HEK293T (cell line): Measurements from ENCODE around the gene SOX6.
A peak's percentile ranks its signal among the peaks of the same experiment; 100 is the strongest.

ENCODE experiments used
- CTCF ChIA-PET: fragments of 350-600 bp; formaldehyde crosslinking; extraction: SDS; loops from one replicate; lab custom pipeline; 2021; ENCODE audit warnings: antibody characterized with exemption, inconsistent platforms; lab: Yijun Ruan, JAX
- POLR2A ChIA-PET: fragments of 350-600 bp; formaldehyde crosslinking; extraction: SDS; loops from one replicate; lab custom pipeline; 2020; ENCODE audit warnings: antibody characterized with exemption, inconsistent platforms; lab: Yijun Ruan, JAX
- DNase-seq: peaks from one replicate; pipeline ENCODE4 v3.0.0; 2012; ENCODE audit warnings: mixed read lengths; ENCODE audit errors: extremely low spot score
- ARNT ChIP-seq: fragments of 450-650 bp; IDR thresholded peaks from 2 replicates; pipeline ENCODE4 v1.6.1; 2017; ENCODE audit warnings: mild to moderate bottlenecking
- BHLHE40 ChIP-seq: fragments of 450-650 bp; IDR thresholded peaks from 2 replicates; pipeline ENCODE4 v1.6.1; 2016; ENCODE audit warnings: mild to moderate bottlenecking, moderate library complexity, borderline replicate concordance
- CTBP1 ChIP-seq: fragments of 450-650 bp; IDR thresholded peaks from 2 replicates; pipeline ENCODE4 v1.6.1; 2016; ENCODE audit warnings: borderline replicate concordance
- ELF4 ChIP-seq: fragments of 450-650 bp; IDR thresholded peaks from 2 replicates; pipeline ENCODE4 v1.6.1; 2017; ENCODE audit warnings: antibody characterized with exemption
- FOXA1 ChIP-seq: fragments of 450-650 bp; IDR thresholded peaks from 2 replicates; pipeline ENCODE4 v1.6.1; 2016; ENCODE audit warnings: mild to moderate bottlenecking
- FOXK2 ChIP-seq: fragments of 450-650 bp; IDR thresholded peaks from 2 replicates; pipeline ENCODE4 v1.6.1; 2016; ENCODE audit warnings: mild to moderate bottlenecking
- FOXM1 ChIP-seq: fragments of 450-650 bp; IDR thresholded peaks from 2 replicates; pipeline ENCODE4 v1.6.1; 2017; ENCODE audit warnings: mild to moderate bottlenecking, borderline replicate concordance
- HDGF ChIP-seq: fragments of 450-650 bp; IDR thresholded peaks from 2 replicates; pipeline ENCODE4 v1.6.1; 2017; ENCODE audit warnings: antibody characterized with exemption, borderline replicate concordance
- L3MBTL2 ChIP-seq: fragments of 450-650 bp; conservative IDR thresholded peaks from 2 replicates; pipeline ENCODE4 v1.6.1; 2016; ENCODE audit warnings: mild to moderate bottlenecking
- LEF1 ChIP-seq: fragments of 450-650 bp; IDR thresholded peaks from 2 replicates; pipeline ENCODE4 v1.6.1; 2017; ENCODE audit warnings: mild to moderate bottlenecking, borderline replicate concordance
- NFRKB ChIP-seq: fragments of 450-650 bp; IDR thresholded peaks from 2 replicates; pipeline ENCODE4 v1.6.1; 2016; ENCODE audit warnings: mild to moderate bottlenecking, moderate library complexity
- PKNOX1 ChIP-seq: fragments of 450-650 bp; IDR thresholded peaks from 2 replicates; pipeline ENCODE4 v1.6.1; 2016
- SP1 ChIP-seq: fragments of 450-650 bp; IDR thresholded peaks from 2 replicates; pipeline ENCODE4 v1.6.1; 2017
- SUZ12 ChIP-seq: fragments of 450-650 bp; IDR thresholded peaks from 2 replicates; pipeline ENCODE4 v1.6.1; 2016; ENCODE audit warnings: mild to moderate bottlenecking
- TARDBP ChIP-seq: fragments of 450-650 bp; IDR thresholded peaks from 2 replicates; pipeline ENCODE4 v1.6.1; 2016
- ZNF384 ChIP-seq: fragments of 450-650 bp; IDR thresholded peaks from 2 replicates; pipeline ENCODE4 v1.6.1; 2016

SOX6 gene

DNA sequence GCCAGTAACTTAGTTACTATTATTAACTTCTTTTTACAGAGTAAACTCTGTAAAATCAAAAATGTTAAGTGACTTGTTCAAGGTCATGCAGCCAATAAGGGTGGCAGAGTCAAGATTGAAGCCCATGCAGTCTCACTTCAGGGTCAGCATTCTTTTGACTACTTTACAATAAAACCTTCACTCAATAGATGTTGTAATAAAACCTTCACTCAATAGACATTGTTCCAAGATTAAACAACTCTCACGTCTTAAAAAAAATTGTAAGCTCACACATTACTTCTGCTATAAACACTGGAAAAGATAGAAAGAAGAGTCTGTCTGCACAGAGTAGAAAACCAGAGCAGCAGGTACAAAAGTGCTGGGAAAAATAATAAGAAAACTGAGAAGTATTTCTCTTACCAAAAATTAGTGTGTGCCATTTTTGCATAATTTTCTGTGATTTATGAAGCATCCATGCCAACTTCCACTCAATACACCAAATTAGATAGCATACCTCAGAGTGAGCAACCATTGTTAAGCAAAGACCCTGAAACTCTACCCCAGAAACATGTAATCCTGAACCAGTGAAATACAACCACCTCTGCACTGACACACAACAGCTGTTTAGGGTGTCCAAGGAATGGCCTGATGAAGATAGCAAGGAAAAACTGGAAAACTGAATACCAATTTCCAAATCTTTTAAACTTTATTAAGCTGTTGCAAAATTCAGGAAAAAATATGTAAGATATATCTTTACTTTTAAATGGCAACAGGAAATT lies 4.9 kb upstream of the SOX6 start:
- DNase-seq = no peak
- CTCF ChIA-PET = no interaction called here

GRCh38 chr11:16359369-16359768 lies 3.0 kb upstream of the SOX6 start:
- TF ChIP-seq CTBP1 (no peak), NFRKB (no peak), L3MBTL2 (no peak), TARDBP (no peak)
- POLR2A ChIA-PET = no interaction called here
- DNase-seq = no peak
- CTCF ChIA-PET = interaction anchor here (0.6 kb wide), 1 partner anchor 299 kb away, joined by 9 read pairs; no protein-coding TSS in a partner anchor

More for the DNA sequence above, 4.9 kb upstream of the SOX6 start:
- POLR2A ChIA-PET = no interaction called here
- TF ChIP-seq ELF4 = no peak
- TF ChIP-seq CTBP1 = no peak
- TF ChIP-seq HDGF = no peak
- peak; percentile 59 for TF ChIP-seq PKNOX1
- TF ChIP-seq ZNF384 = no peak
- no peak for TF ChIP-seq FOXA1

- CTCF ChIA-PET = no interaction called here
- no peak for TF ChIP-seq PKNOX1
- no peak for TF ChIP-seq LEF1
- no peak for TF ChIP-seq HDGF
- no peak for TF ChIP-seq FOXA1
- no peak for TF ChIP-seq ELF4
- TF ChIP-seq ARNT = no peak
- no peak for TF ChIP-seq SUZ12
- no peak for TF ChIP-seq CTBP1
- TF ChIP-seq BHLHE40 = no peak
- TF ChIP-seq NFRKB = no peak
- TF ChIP-seq SP1 = no peak
- no peak for TF ChIP-seq FOXM1
- TF ChIP-seq FOXK2 = no peak
- TF ChIP-seq L3MBTL2 = no peak
- TF ChIP-seq TARDBP = no peak
- TF ChIP-seq ZNF384 = no peak
- no peak for DNase-seq
- POLR2A ChIA-PET = no interaction called here
These were observed 2.4 kb upstream of the SOX6 start for GRCh38 chr11:16358726-16359125.

GRCh38 chr11:16357775-16358174 lies 1.4 kb upstream of the SOX6 start:
- TF ChIP-seq ELF4 (no peak), ZNF384 (no peak), FOXK2 (no peak), TARDBP (no peak), FOXM1 (no peak), SP1 (no peak), CTBP1 (no peak), NFRKB (no peak), SUZ12 (no peak)
- ChIA-PET CTCF (no interaction called here), POLR2A (no interaction called here)
- no peak for DNase-seq

DNA sequence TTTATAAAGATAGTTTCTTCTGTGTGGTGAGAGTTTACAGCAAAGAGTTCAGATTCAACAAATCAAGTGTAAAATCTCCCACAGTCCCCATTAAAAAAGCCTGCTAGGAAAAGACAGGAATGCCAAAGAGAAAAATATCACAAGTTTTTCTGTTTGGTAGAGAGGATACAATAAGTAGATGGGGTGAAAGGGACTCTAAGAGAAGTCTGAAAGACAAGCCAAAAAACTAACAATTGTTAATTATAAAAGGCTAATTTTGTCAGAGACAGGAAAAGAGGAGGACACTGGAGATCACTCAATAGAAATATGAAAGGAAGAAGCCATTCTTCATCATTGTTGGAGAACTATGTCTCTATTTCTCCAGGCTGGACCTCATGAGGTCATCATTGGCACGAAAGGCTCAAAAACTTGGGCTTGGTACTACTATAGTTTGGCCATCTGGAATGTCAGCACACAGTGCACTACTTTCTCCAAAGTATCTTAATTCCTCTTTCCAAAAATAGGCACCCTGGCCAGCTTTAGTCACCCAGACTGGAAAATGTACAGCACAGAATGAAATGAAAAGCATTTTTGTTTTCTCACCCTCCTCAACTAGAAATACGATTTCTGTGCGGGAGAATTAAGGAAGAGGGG lies 531 bp upstream of the SOX6 start:
- CTCF ChIA-PET = interaction anchor here (0.6 kb wide), 1 partner anchor 194 kb away, joined by 3 read pairs; no protein-coding TSS in a partner anchor
- DNase-seq = no peak
- POLR2A ChIA-PET = interaction anchor here (0.9 kb wide), 1 partner anchor 257 kb away, joined by 3 read pairs; no protein-coding TSS in a partner anchor
- no peak for TF ChIP-seq PKNOX1
- TF ChIP-seq ELF4 = no peak
- TF ChIP-seq HDGF = no peak
- no peak for TF ChIP-seq NFRKB
- TF ChIP-seq L3MBTL2 = no peak
- TF ChIP-seq CTBP1 = no peak
- no peak for TF ChIP-seq SP1
- TF ChIP-seq ZNF384 = no peak

- ChIA-PET POLR2A (no interaction called here), CTCF (interaction anchor here (0.6 kb wide), 1 partner anchor 415 kb away, joined by 3 read pairs; no protein-coding TSS in a partner anchor)
- TF ChIP-seq SP1 = no peak
- TF ChIP-seq ARNT = no peak
- no peak for TF ChIP-seq CTBP1
- TF ChIP-seq L3MBTL2 = no peak
- no peak for TF ChIP-seq SUZ12
- TF ChIP-seq PKNOX1 = no peak
- TF ChIP-seq TARDBP = no peak
- no peak for TF ChIP-seq FOXA1
- TF ChIP-seq FOXM1 = no peak
- TF ChIP-seq ZNF384 = no peak
- TF ChIP-seq NFRKB = no peak
- TF ChIP-seq FOXK2 = no peak
- no peak for TF ChIP-seq BHLHE40
- no peak for TF ChIP-seq ELF4
- TF ChIP-seq LEF1 = no peak
- TF ChIP-seq HDGF = no peak
- no peak for DNase-seq
These were observed 3.6 kb downstream of the SOX6 start for GRCh38 chr11:16352707-16353106.
